HCT116 (cell line): ENCODE results near the gene LCE1C. TPM values are rescaled to one million over a fixed set of nuclear protein-coding genes. Genes with fewer than 3 reads are reported as not detected.

Experiments used
- ATAC-seq: fragments of 200-7000 bp; cut with Tn5 transposase; 2 replicates; pipeline ENCODE4 v1.9.1; 2020; ENCODE audit warnings: mild to moderate bottlenecking, moderate library complexity
- BruUV-seq: library from RNA; stranded (reverse); fragments of 400-500 nt; replicated peaks from 2 replicates; lab custom pipeline; 2021; lab: Mats Ljungman, UMichigan
- CTCF ChIA-PET: fragments of 300-600 bp; sonication (Branson Sonifier 250); formaldehyde crosslinking; loops from one replicate; lab custom pipeline; 2021; ENCODE audit warnings: antibody characterized with exemption; lab: Charles Lee
- POLR2A ChIA-PET: fragments of 300-600, 350-600 bp; sonication (Branson Sonifier 250); formaldehyde crosslinking; loops from one replicate; lab custom pipeline; 2021; ENCODE audit warnings: antibody characterized with exemption; lab: Charles Lee
- RAD21 ChIA-PET, 2 experiments: fragments of 300-600 bp; sonication (Branson Sonifier 250); formaldehyde crosslinking; loops; one replicate each; lab custom pipeline; 2023; ENCODE audit warnings: low total read pairs in 2 of 2; ENCODE audit not compliant: uncharacterized antibody in 2 of 2, unreplicated experiment in 2 of 2, low non-redundant PET in 1 of 2; lab: Charles Lee
- DNase-seq: peaks from one replicate; pipeline ENCODE4 v3.0.0-alpha.2; 2010; ENCODE audit warnings: low read depth, low spot score
- H2AFZ ChIP-seq: fragments of 200-600 bp; shearing (Covaris generic), sonication (generic); 2 replicates; pipeline ENCODE4 v1.6.1; 2017; ENCODE audit warnings: low read depth, mixed run types, mixed read lengths, antibody characterized with exemption, low read length; ENCODE audit not compliant: poor library complexity, severe bottlenecking
- H3K27ac ChIP-seq: 2 replicates; pipeline ENCODE4 v1.5.1; 2012; ENCODE audit warnings: low read depth, low read length
- H3K27me3 ChIP-seq: fragments of 200-600 bp; sonication (generic); 2 replicates; pipeline ENCODE4 v1.6.1; 2016; ENCODE audit warnings: mixed run types, low read length, mixed read lengths; ENCODE audit not compliant: insufficient read depth
- H3K36me3 ChIP-seq, 2 experiments: fragments of 200-500 bp in 1 of 2; fragments of 200-600 bp in 1 of 2; sonication (Bioruptor generic) in 1 of 2; sonication (generic) in 1 of 2; 2 replicates each; pipeline versions ENCODE4 v1.5.1 to v1.6.1; 2014 to 2016; ENCODE audit warnings: low read length in 2 of 2, inconsistent platforms in 1 of 2, mixed read lengths in 1 of 2, mixed run types in 1 of 2; ENCODE audit not compliant: insufficient read depth in 2 of 2, control insufficient read depth in 1 of 2
- H3K4me1 ChIP-seq, 2 experiments: fragments of 200-600 bp in 1 of 2; sonication (generic) in 1 of 2; 2 replicates each; pipeline versions ENCODE4 v1.5.1 to v1.6.1; 2012 to 2017; ENCODE audit warnings: low read length in 2 of 2, inconsistent platforms in 1 of 2, mild to moderate bottlenecking in 1 of 2, mixed read lengths in 1 of 2, mixed run types in 1 of 2, moderate library complexity in 1 of 2; ENCODE audit not compliant: insufficient read depth in 2 of 2, control insufficient read depth in 1 of 2
- H3K4me2 ChIP-seq: fragments of 200-600 bp; sonication (generic); 2 replicates; pipeline ENCODE4 v1.6.1; 2017; ENCODE audit warnings: mixed run types, low read length, mixed read lengths
- H3K4me3 ChIP-seq, 2 experiments: fragments of 200-600 bp in 1 of 2; sonication (generic) in 1 of 2; replicated peaks in 1 of 2; 2 replicates each; pipeline ENCODE4 v1.5.1; 2011 to 2016; ENCODE audit warnings: low read length in 2 of 2, control low read depth in 1 of 2, low read depth in 1 of 2, mild to moderate bottlenecking in 1 of 2, mixed read lengths in 1 of 2, mixed run types in 1 of 2
- H3K79me2 ChIP-seq: fragments of 200-600 bp; sonication (generic); 2 replicates; pipeline ENCODE4 v1.6.1; 2017; ENCODE audit warnings: mild to moderate bottlenecking, mixed run types, low read length, moderate library complexity, mixed read lengths; ENCODE audit not compliant: insufficient read depth
- H3K9ac ChIP-seq: fragments of 200-600 bp; sonication (generic); 2 replicates; pipeline ENCODE4 v1.6.1; 2016; ENCODE audit warnings: low read length, mixed read lengths
- H3K9me2 ChIP-seq: fragments of 200-600 bp; sonication (generic), shearing (Covaris generic); 2 replicates; pipeline ENCODE4 v1.6.1; 2017; ENCODE audit warnings: mixed run types, mild to moderate bottlenecking, moderate library complexity; ENCODE audit not compliant: insufficient read depth
- H3K9me3 ChIP-seq, 2 experiments: fragments of 200-500 bp in 1 of 2; fragments of 200-600 bp in 1 of 2; sonication (Bioruptor generic) in 1 of 2; sonication (generic) in 1 of 2; 2 replicates each; pipeline ENCODE4 v1.6.1; 2014 to 2017; ENCODE audit warnings: low read length in 2 of 2, mixed read lengths in 2 of 2, inconsistent platforms in 1 of 2, low read depth in 1 of 2, mild to moderate bottlenecking in 1 of 2, mixed run types in 1 of 2, moderate library complexity in 1 of 2; ENCODE audit not compliant: control insufficient read depth in 1 of 2, insufficient read depth in 1 of 2
- H4K20me1 ChIP-seq: fragments of 200-600 bp; sonication (generic), shearing (Covaris generic); 2 replicates; pipeline ENCODE4 v1.6.1; 2017; ENCODE audit warnings: mixed run types, mild to moderate bottlenecking, moderate library complexity; ENCODE audit not compliant: insufficient read depth
- CBX3 ChIP-seq: IDR thresholded peaks from 2 replicates; pipeline ENCODE4 v1.6.1; 2012; ENCODE audit warnings: low read depth
- ELF1 ChIP-seq: IDR thresholded peaks from 2 replicates; pipeline ENCODE4 v1.6.1; 2012; ENCODE audit warnings: low read depth, borderline replicate concordance
- EZH2 ChIP-seq: fragments of 200-600 bp; sonication (generic); IDR thresholded peaks from 2 replicates; pipeline ENCODE4 v1.6.1; 2017; ENCODE audit warnings: antibody characterized with exemption, mixed run types
- FOSL1 ChIP-seq: IDR thresholded peaks from 2 replicates; pipeline ENCODE4 v1.6.1; 2012; ENCODE audit warnings: low read depth
- JUND ChIP-seq: IDR thresholded peaks from 2 replicates; pipeline ENCODE4 v1.6.1; 2012
- POLR2AphosphoS5 ChIP-seq: IDR thresholded peaks from 2 replicates; pipeline ENCODE4 v1.6.1; 2011; ENCODE audit warnings: mild to moderate bottlenecking, low read depth, low read length, moderate library complexity
- RAD21 ChIP-seq: IDR thresholded peaks from 2 replicates; pipeline ENCODE4 v1.6.1; 2012; ENCODE audit warnings: low read depth, mild to moderate bottlenecking
- YY1 ChIP-seq: IDR thresholded peaks from 2 replicates; pipeline ENCODE4 v1.6.1; 2011; ENCODE audit warnings: low read length, low read depth, moderate library complexity, mild to moderate bottlenecking; ENCODE audit not compliant: insufficient replicate concordance; ENCODE audit errors: extremely low read depth
- ZFX ChIP-seq: fragments of 450-650 bp; IDR thresholded peaks from 2 replicates; pipeline ENCODE4 v1.6.1; 2017
- ZNF274 ChIP-seq: fragments of 200-500 bp; sonication (Bioruptor generic); IDR thresholded peaks from 2 replicates; pipeline ENCODE4 v1.6.1; 2014; ENCODE audit warnings: mild to moderate bottlenecking, low read depth, low read length, inconsistent platforms
- intact Hi-C: fragments of 100-400 bp; cut with micrococcal nuclease; formaldehyde crosslinking; loops from 2 replicates; pipeline ENCODE4 v1.10.0; 2022
- total RNA-seq: library from RNA; stranded (reverse); gene quantifications from one replicate; pipeline ENCODE4 v1.2.1, GENCODE V29; 2021; ENCODE audit not compliant: unreplicated experiment
- TF ChIP-seq, protein P1 (sequence below): IDR thresholded peaks from 2 replicates; pipeline ENCODE4 v1.6.1; 2012
- TF ChIP-seq, protein P2 (sequence below): IDR thresholded peaks from 2 replicates; pipeline ENCODE4 v1.6.1; 2012
- TF ChIP-seq, protein P3 (sequence below): IDR thresholded peaks from 2 replicates; pipeline ENCODE4 v1.6.1; 2012; ENCODE audit warnings: low read depth

Gene LCE1C
- total RNA-seq, 1 experiment from 2014 or later, result not detected

DNA sequence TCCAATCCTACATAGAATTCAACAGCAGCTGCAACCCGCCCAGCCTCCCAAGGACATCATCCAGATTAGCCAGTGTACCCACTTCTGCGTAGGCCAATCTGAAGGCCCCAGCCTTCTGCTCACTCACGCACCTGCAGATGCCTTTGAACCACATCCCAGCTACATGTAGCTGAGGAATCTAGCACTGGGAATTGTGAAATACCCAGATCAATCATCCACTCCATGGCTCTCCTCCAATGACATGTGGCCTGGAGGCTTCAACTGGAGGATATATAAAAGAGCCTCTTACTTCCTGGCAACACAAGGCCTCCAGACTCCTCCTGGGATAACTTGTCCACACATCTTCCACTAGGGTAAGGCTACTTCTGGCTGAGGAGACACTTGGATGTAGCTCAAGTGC, 36.1 kb upstream of the LCE1C start, which contains the start of gene LCE6A:
LCE6A (plus strand) TSS at position 301 of the 400 bp plus-strand sequence. CDS start 665 bp downstream, outside the sequence.
- ChIA-PET CTCF (no interaction called here), RAD21 (no interaction called here), POLR2A (no interaction called here)
- ATAC-seq (no peak), DNase-seq (no peak)
- no peak within 1 kb of the TSS for H3K4me2 ChIP-seq
- no peak within 1 kb of the TSS for H3K4me3 ChIP-seq
- H3K36me3 ChIP-seq, result no peaks in the 10 kb centered on the region
- TF ChIP-seq YY1 (no peak), ZNF274 (no peak), FOSL1 (no peak), POLR2AphosphoS5 (no peak), ELF1 (no peak), JUND (no peak), CBX3 (no peak), ZFX (no peak)
- TF ChIP-seq, protein P1, sequence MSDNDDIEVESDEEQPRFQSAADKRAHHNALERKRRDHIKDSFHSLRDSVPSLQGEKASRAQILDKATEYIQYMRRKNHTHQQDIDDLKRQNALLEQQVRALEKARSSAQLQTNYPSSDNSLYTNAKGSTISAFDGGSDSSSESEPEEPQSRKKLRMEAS, result no peak
- no peak within 1 kb of the TSS for H2AFZ ChIP-seq
- H3K9ac ChIP-seq, result no peak within 1 kb of the TSS
- BruUV-seq, result no TSS peak
- H4K20me1 ChIP-seq, result no peaks in the 10 kb centered on the region
- intact Hi-C loops, result no loop called here
- no peaks in the 10 kb centered on the region for H3K9me3 ChIP-seq
- no peaks in the 10 kb centered on the region for H3K9me2 ChIP-seq
- no peak within 1 kb of the TSS for H3K27ac ChIP-seq
- H3K4me1 ChIP-seq, result no peaks in the 10 kb centered on the region
- H3K27me3 ChIP-seq, result peaks cover 36% of the 10 kb centered on the region
- no peaks in the 10 kb centered on the region for H3K79me2 ChIP-seq

DNA sequence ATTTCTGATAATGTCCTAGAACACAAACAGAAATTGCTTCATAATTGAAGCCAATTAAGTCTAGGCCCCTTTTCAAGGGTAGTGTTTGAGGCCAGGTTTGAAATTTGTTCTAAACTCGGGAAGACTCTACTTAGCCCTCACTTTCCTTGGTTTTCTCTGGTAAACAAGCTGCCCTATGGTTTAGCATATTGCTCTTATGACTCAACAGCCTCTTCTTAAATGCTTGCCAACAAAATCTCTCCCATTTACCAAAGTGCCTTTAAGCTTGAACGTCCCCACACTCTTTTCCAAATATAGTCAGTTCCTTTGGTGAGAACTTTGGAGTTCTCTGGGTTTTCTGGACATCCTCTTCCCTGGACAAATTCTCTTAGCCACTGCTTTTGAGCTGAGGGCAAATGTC, 30.4 kb upstream of the LCE1C start:
- H4K20me1 ChIP-seq, result no peaks in the 10 kb centered on the region
- no peak overlapping the region for H3K27ac ChIP-seq
- no peaks in the 10 kb centered on the region for H3K9me3 ChIP-seq
- no TSS peak for BruUV-seq
- H3K9me2 ChIP-seq, result no peaks in the 10 kb centered on the region
- H3K79me2 ChIP-seq, result no peaks in the 10 kb centered on the region
- no peak overlapping the region for H3K4me3 ChIP-seq
- no peak overlapping the region for H3K4me2 ChIP-seq
- ATAC-seq (no peak), DNase-seq (no peak)
- intact Hi-C loops, result no loop called here
- H3K27me3 ChIP-seq, result peaks cover 21% of the 10 kb centered on the region
- ChIA-PET CTCF (interaction anchor here (1.3 kb wide), 1 partner anchor 34 kb away, joined by 4 read pairs; no protein-coding TSS in a partner anchor), RAD21 (no interaction called here), POLR2A (no interaction called here)
- no peaks in the 10 kb centered on the region for H3K36me3 ChIP-seq
- no peaks in the 10 kb centered on the region for H3K4me1 ChIP-seq
- H2AFZ ChIP-seq, result no peak overlapping the region
- H3K9ac ChIP-seq, result no peak overlapping the region
- TF ChIP-seq, protein P2, sequence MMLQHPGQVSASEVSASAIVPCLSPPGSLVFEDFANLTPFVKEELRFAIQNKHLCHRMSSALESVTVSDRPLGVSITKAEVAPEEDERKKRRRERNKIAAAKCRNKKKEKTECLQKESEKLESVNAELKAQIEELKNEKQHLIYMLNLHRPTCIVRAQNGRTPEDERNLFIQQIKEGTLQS, result no peak
- no peak for TF ChIP-seq RAD21
- TF ChIP-seq, protein P3, sequence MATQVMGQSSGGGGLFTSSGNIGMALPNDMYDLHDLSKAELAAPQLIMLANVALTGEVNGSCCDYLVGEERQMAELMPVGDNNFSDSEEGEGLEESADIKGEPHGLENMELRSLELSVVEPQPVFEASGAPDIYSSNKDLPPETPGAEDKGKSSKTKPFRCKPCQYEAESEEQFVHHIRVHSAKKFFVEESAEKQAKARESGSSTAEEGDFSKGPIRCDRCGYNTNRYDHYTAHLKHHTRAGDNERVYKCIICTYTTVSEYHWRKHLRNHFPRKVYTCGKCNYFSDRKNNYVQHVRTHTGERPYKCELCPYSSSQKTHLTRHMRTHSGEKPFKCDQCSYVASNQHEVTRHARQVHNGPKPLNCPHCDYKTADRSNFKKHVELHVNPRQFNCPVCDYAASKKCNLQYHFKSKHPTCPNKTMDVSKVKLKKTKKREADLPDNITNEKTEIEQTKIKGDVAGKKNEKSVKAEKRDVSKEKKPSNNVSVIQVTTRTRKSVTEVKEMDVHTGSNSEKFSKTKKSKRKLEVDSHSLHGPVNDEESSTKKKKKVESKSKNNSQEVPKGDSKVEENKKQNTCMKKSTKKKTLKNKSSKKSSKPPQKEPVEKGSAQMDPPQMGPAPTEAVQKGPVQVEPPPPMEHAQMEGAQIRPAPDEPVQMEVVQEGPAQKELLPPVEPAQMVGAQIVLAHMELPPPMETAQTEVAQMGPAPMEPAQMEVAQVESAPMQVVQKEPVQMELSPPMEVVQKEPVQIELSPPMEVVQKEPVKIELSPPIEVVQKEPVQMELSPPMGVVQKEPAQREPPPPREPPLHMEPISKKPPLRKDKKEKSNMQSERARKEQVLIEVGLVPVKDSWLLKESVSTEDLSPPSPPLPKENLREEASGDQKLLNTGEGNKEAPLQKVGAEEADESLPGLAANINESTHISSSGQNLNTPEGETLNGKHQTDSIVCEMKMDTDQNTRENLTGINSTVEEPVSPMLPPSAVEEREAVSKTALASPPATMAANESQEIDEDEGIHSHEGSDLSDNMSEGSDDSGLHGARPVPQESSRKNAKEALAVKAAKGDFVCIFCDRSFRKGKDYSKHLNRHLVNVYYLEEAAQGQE, result no peak
- TF ChIP-seq EZH2, result no peak
